K562 (cell line): ENCODE measurements around the gene SMIM35. TPM values are rescaled to one million over a fixed set of nuclear protein-coding genes. Genes with fewer than 3 reads are reported as not detected.

ENCODE experiments used
- ASH1L ChIP-seq: fragments of 450-650 bp; IDR thresholded peaks from 2 replicates; pipeline ENCODE4 v1.6.1; 2018; ENCODE audit warnings: borderline replicate concordance, mild to moderate bottlenecking, low read depth; ENCODE audit not compliant: partially characterized antibody
- CBX2 ChIP-seq: fragments of 200-600 bp; sonication (generic); IDR thresholded peaks from one replicate; pipeline ENCODE4 v1.6.1; 2012; ENCODE audit warnings: mild to moderate bottlenecking, low read length, inconsistent platforms; ENCODE audit not compliant: insufficient read depth, poor library complexity, severe bottlenecking
- CTCFL ChIP-seq: IDR thresholded peaks from 2 replicates; pipeline ENCODE4 v1.6.1; 2011; ENCODE audit warnings: borderline replicate concordance, low read depth, mild to moderate bottlenecking, moderate library complexity, low read length; ENCODE audit not compliant: insufficient read depth, poor library complexity, severe bottlenecking
- DPF2 ChIP-seq: fragments of 450-650 bp; IDR thresholded peaks from 2 replicates; pipeline ENCODE4 v1.6.1; 2016
- E2F8 ChIP-seq: fragments of 450-650 bp; IDR thresholded peaks from 2 replicates; pipeline ENCODE4 v1.7.1; 2018; ENCODE audit warnings: mild to moderate bottlenecking, low read depth; ENCODE audit not compliant: partially characterized antibody
- HNRNPUL1 ChIP-seq: fragments of 200-400 bp; formaldehyde crosslinking; IDR thresholded peaks from 2 replicates; pipeline ENCODE4 v1.6.1; 2017; ENCODE audit warnings: low read length
- NFXL1 ChIP-seq: fragments of 450-650 bp; formaldehyde crosslinking; IDR thresholded peaks from 2 replicates; pipeline ENCODE4 v1.4.0; 2021; ENCODE audit warnings: mild to moderate bottlenecking
- NR1H2 ChIP-seq: sonication (generic); formaldehyde crosslinking; IDR thresholded peaks from 2 replicates; pipeline ENCODE4 v1.4.0; 2020; ENCODE audit warnings: mild to moderate bottlenecking, missing genetic modification reagents
- POLR2H ChIP-seq: IDR thresholded peaks from 2 replicates; pipeline ENCODE4 v1.6.1; 2016; ENCODE audit warnings: missing genetic modification characterization, low read depth, mild to moderate bottlenecking, control low read depth, missing compliant biosample characterization, moderate library complexity
- SMAD3 ChIP-seq: fragments of 450-650 bp; formaldehyde crosslinking; conservative IDR thresholded peaks from 2 replicates; pipeline ENCODE4 v1.4.0; 2020; ENCODE audit warnings: mild to moderate bottlenecking
- ZNF23 ChIP-seq: fragments of 250-450 bp; sonication (Bioruptor Pico); IDR thresholded peaks from 2 replicates; pipeline ENCODE4 v1.4.0; 2020; ENCODE audit warnings: mild to moderate bottlenecking
- ZNF445 ChIP-seq: fragments of 250-450 bp; sonication (Bioruptor Pico); IDR thresholded peaks from 2 replicates; pipeline ENCODE4 v1.4.0; 2020; ENCODE audit warnings: low read depth, mild to moderate bottlenecking, moderate library complexity
- ZNF707 ChIP-seq: fragments of 250-450 bp; sonication (Bioruptor Pico); conservative IDR thresholded peaks from 2 replicates; pipeline ENCODE4 v1.8.0; 2022; ENCODE audit warnings: inconsistent platforms, mild to moderate bottlenecking, moderate library complexity
- polyA plus RNA-seq, 8 experiments: library from polyadenylated mRNA; depleted of rRNA in 4 of 8; stranded (reverse) in 5 of 8; unstranded in 3 of 8; fragments of >200 nt; fragmentation: Nextera tagmentation in 2 of 8; fragmentation: Illumina TruSeq in 1 of 8; extraction: Ambion mirVana in 2 of 8; extraction: Trizol in 1 of 8; gene quantifications; 2 replicates each; pipeline versions ENCODE4 v1.2.1 to v1.2.3, GENCODE V29; 2011 to 2014; ENCODE audit warnings: inconsistent platforms in 1 of 8, missing spikeins in 1 of 8
- total RNA-seq, 7 experiments: library from RNA; depleted of rRNA in 6 of 7; stranded (reverse); fragments of >200 nt in 6 of 7; fragmentation: Illumina TruSeq in 2 of 7; extraction: Trizol in 2 of 7; gene quantifications; 2 replicates each; pipeline versions ENCODE4 v1.2.1 to v1.2.3, GENCODE V29; 2011 to 2021; ENCODE audit warnings: low replicate concordance in 1 of 7
- TF ChIP-seq, protein P1 (sequence below), 2 experiments: fragments of 450-650 bp; IDR thresholded peaks; 2 replicates each; pipeline ENCODE4 v1.6.1; 2016; ENCODE audit warnings: mild to moderate bottlenecking in 2 of 2, borderline replicate concordance in 1 of 2, low read depth in 1 of 2, moderate library complexity in 1 of 2

SMIM35 gene
- total and polyA plus RNA-seq, 9 of the 15 experiments (the other 6 are each of a cell fraction or from before 2014, with no cell fraction given), result 0.03 TPM; not detected in 7

- TF ChIP-seq E2F8 (no peak), ZNF23 (CRISPR knock-in tag) (no peak), CTCFL (no peak), POLR2H (tag) (no peak; the same call in 1 of the 2 replicates), CBX2 (no peak), NFXL1 (CRISPR knock-in tag) (no peak), HNRNPUL1 (no peak), ASH1L (no peak), ZNF445 (CRISPR knock-in tag) (no peak), ZNF707 (CRISPR knock-in tag) (no peak), SMAD3 (CRISPR knock-in tag) (no peak), NR1H2 (CRISPR knock-in tag) (no peak), DPF2 (no peak)
- TF ChIP-seq, protein P1, sequence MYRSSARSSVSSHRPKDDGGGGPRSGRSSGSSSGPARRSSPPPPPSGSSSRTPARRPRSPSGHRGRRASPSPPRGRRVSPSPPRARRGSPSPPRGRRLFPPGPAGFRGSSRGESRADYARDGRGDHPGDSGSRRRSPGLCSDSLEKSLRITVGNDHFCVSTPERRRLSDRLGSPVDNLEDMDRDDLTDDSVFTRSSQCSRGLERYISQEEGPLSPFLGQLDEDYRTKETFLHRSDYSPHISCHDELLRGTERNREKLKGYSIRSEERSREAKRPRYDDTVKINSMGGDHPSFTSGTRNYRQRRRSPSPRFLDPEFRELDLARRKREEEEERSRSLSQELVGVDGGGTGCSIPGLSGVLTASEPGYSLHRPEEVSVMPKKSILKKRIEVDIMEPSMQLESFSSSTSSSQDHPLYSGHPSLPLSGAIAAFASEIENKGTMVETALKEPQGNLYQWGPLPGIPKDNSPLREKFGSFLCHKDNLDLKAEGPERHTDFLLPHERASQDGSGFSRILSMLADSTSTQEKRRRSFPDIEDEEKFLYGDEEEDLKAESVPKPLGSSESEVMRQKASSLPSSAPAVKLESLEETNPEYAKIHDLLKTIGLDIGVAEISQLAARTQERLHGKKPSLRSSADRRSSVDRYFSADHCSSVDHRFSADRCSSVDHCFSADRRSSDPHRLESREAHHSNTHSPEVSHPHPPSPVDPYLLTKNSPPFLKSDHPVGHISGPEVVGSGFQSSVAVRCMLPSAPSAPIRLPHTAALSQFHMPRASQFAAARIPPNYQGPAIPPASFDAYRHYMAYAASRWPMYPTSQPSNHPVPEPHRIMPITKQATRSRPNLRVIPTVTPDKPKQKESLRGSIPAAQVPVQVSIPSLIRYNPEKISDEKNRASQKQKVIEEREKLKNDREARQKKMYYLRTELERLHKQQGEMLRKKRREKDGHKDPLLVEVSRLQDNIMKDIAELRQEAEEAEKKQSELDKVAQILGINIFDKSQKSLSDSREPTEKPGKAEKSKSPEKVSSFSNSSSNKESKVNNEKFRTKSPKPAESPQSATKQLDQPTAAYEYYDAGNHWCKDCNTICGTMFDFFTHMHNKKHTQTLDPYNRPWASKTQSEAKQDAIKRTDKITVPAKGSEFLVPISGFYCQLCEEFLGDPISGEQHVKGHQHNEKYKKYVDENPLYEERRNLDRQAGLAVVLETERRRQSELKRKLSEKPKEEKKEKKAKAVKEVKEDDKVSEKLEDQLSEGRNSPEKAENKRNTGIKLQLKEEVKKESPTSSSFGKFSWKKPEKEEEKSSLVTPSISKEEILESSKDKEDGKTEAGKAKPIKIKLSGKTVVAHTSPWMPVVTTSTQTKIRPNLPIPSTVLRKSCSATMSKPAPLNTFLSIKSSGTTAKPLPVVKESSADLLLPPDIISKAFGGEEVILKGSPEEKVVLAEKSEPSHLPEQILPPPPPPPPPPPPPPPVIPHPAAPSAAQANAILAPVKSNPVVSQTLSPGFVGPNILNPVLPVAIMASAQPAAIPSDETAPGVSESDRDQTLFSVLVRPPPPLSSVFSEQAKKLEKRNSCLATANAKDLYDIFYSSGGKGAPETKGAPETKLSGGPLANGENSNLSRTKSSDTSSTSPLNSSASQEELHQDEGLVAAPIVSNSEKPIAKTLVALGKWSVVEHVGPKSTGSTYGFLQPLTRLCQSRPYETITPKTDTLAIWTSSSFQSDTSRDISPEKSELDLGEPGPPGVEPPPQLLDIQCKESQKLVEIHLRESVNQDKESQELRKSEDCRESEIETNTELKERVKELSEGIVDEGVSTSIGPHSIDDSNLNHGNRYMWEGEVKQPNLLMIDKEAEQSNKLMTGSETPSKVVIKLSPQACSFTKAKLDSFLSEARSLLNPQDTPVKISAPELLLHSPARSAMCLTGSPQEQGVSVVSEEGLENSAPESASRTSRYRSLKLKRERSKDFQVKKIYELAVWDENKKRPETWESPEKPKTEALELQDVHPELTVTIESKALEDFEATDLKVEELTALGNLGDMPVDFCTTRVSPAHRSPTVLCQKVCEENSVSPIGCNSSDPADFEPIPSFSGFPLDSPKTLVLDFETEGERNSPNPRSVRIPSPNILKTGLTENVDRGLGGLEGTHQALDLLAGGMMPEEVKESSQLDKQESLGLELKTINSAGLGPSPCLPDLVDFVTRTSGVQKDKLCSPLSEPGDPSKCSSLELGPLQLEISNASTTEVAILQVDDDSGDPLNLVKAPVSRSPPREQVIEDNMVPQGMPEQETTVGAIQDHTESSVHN (IDR thresholded peaks at IDR 0.05; ENCODE audit: borderline replicate concordance in 1 of 2, low read depth in 1 of 2), result no peak
Measured at GRCh38 chr11:118126082-118126838, 39.5 kb upstream of the SMIM35 start (continued).
